Neural cell (in vitro differentiated cells): ENCODE measurements around the gene SLC22A23. TPM values are rescaled to one million over a fixed set of nuclear protein-coding genes. Genes with fewer than 3 reads are reported as not detected.

Source experiments
- H2AFZ ChIP-seq: fragments of 200-600, 300-800 bp; sonication (generic), shearing (Covaris generic); 2 replicates; pipeline ENCODE4 v1.6.0; 2014; ENCODE audit warnings: low read depth, mild to moderate bottlenecking, antibody characterized with exemption, low read length, moderate library complexity
- H3F3A ChIP-seq: fragments of 200-600 bp; shearing (Covaris generic); 2 replicates; pipeline ENCODE4 v1.6.1; 2016; ENCODE audit warnings: mild to moderate bottlenecking, moderate library complexity, mixed read lengths, antibody characterized with exemption, low read length; ENCODE audit not compliant: insufficient read depth, poor library complexity, severe bottlenecking
- H3K27ac ChIP-seq: fragments of 200-600, 300-800 bp; sonication (generic), shearing (Covaris generic); 2 replicates; pipeline ENCODE4 v1.5.1; 2014; ENCODE audit warnings: mild to moderate bottlenecking, low read length, moderate library complexity
- H3K27me3 ChIP-seq: fragments of 300-800, 200-600 bp; sonication (generic), shearing (Covaris generic); 2 replicates; pipeline ENCODE4 v1.6.0; 2014; ENCODE audit warnings: mild to moderate bottlenecking, low read depth, low read length, moderate library complexity; ENCODE audit not compliant: insufficient read depth
- H3K36me3 ChIP-seq: fragments of 300-800, 200-600 bp; sonication (generic), shearing (Covaris generic); 2 replicates; pipeline ENCODE4 v1.5.1; 2014; ENCODE audit warnings: mild to moderate bottlenecking, antibody characterized with exemption, low read length, moderate library complexity; ENCODE audit not compliant: insufficient read depth
- H3K4me2 ChIP-seq: fragments of 300-800, 200-600 bp; sonication (generic), shearing (Covaris generic); 2 replicates; pipeline ENCODE4 v1.6.0; 2014; ENCODE audit warnings: mild to moderate bottlenecking, low read length
- H3K4me3 ChIP-seq: fragments of 300-800, 200-600 bp; sonication (generic), shearing (Covaris generic); 2 replicates; pipeline ENCODE4 v1.5.1; 2014; ENCODE audit warnings: mild to moderate bottlenecking, low read length, moderate library complexity
- H3K79me2 ChIP-seq: fragments of 200-600 bp; shearing (Covaris generic); replicated peaks from 2 replicates; pipeline ENCODE4 v1.6.0; 2014; ENCODE audit warnings: mild to moderate bottlenecking, low read length, moderate library complexity; ENCODE audit not compliant: insufficient read depth
- H3K9ac ChIP-seq: fragments of 300-800, 200-600 bp; sonication (generic), shearing (Covaris generic); 2 replicates; pipeline ENCODE4 v1.6.1; 2016; ENCODE audit warnings: mild to moderate bottlenecking, low read length, mixed read lengths
- H3K9me2 ChIP-seq: fragments of 200-600 bp; shearing (Covaris generic); 2 replicates; pipeline ENCODE4 v1.6.1; 2016; ENCODE audit warnings: mild to moderate bottlenecking, low read length, mixed read lengths; ENCODE audit not compliant: insufficient read depth
- H3K9me3 ChIP-seq: fragments of 200-600, 300-800 bp; sonication (generic), shearing (Covaris generic); 2 replicates; pipeline ENCODE4 v1.6.1; 2016; ENCODE audit warnings: mild to moderate bottlenecking, mixed run types, low read length, moderate library complexity, mixed read lengths
- H4K20me1 ChIP-seq: fragments of 200-600 bp; shearing (Covaris generic); 2 replicates; pipeline ENCODE4 v1.6.1; 2016; ENCODE audit warnings: mild to moderate bottlenecking, mixed run types; ENCODE audit not compliant: insufficient read depth
- EP300 ChIP-seq: fragments of 450-650 bp; conservative IDR thresholded peaks from 2 replicates; pipeline ENCODE4 v1.6.1; 2014; ENCODE audit warnings: antibody characterized with exemption, mild to moderate bottlenecking, moderate library complexity; ENCODE audit not compliant: poor library complexity, severe bottlenecking
- EZH2 ChIP-seq: fragments of 200-600, 300-800 bp; shearing (Covaris generic), sonication (generic); IDR thresholded peaks from 2 replicates; pipeline ENCODE4 v1.6.1; 2014; ENCODE audit warnings: antibody characterized with exemption, low read length, borderline replicate concordance, mild to moderate bottlenecking; ENCODE audit not compliant: insufficient read depth, poor library complexity, severe bottlenecking
- MXI1 ChIP-seq: fragments of 450-650 bp; conservative IDR thresholded peaks from 2 replicates; pipeline ENCODE4 v1.6.1; 2014; ENCODE audit warnings: antibody characterized with exemption, mild to moderate bottlenecking; ENCODE audit not compliant: poor library complexity, severe bottlenecking
- POLR2AphosphoS5 ChIP-seq: IDR thresholded peaks from 2 replicates; pipeline ENCODE4 v1.6.1; 2012
- SMC3 ChIP-seq: fragments of 450-650 bp; conservative IDR thresholded peaks from 2 replicates; pipeline ENCODE4 v1.6.1; 2014; ENCODE audit warnings: antibody characterized with exemption, mild to moderate bottlenecking, moderate library complexity; ENCODE audit not compliant: poor library complexity
- TAF1 ChIP-seq: IDR thresholded peaks from 2 replicates; pipeline ENCODE4 v1.6.1; 2012; ENCODE audit warnings: low read depth
- polyA plus RNA-seq: library from polyadenylated mRNA; depleted of rRNA; stranded (reverse); fragments of >200 nt; gene quantifications from 2 replicates; pipeline ENCODE4 v1.2.3, GENCODE V29; 2014
- TF ChIP-seq, protein P1 (sequence below): fragments of 450-650 bp; IDR thresholded peaks from 2 replicates; pipeline ENCODE4 v1.5.1; 2014; ENCODE audit warnings: antibody characterized with exemption, mild to moderate bottlenecking, moderate library complexity; ENCODE audit not compliant: poor library complexity, severe bottlenecking
- TF ChIP-seq, protein P2 (sequence below): IDR thresholded peaks from 2 replicates; pipeline ENCODE4 v1.6.1; 2012; ENCODE audit warnings: borderline replicate concordance

SLC22A23 gene
- polyA plus RNA-seq, 1 donor from 2014 or later, result 8.8 TPM

DNA sequence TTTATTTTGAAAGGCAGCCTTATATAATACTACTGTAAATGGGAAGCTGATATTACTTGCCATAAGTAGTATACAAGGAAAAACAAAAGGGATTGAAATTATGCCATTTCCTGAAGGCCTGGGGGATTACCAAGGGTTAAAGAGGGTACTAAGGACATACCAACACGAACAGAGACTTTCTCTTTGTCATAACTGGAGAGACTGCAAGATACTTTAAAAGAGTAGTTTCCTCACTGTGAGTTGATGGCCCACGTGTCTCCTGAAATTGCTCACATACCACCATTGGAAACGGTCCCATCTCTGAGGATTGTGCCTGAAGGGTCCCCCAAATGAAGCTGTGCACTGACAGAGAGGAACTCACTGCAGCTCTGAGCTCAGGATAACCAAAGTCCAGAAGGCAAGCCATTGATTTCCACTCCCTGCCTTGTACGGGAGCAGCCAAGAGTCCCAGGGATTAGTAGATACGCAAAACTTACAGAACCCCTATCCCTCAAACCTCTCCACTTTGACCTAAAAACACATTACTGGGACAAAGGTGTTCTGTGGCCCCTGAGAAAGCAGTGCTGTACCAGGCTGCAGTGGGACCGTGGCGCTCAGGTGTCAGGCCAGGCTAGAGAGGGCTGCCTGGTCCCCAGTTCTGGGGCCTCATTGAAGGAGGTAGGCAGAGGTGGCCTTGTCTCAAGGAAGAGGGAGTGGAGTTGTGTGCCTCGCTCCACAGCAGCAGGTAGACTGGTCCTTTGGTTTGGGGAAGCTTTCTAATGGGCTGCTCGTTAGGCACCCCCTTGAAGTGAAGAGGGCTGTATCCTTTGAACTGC lies 182.9 kb downstream of the SLC22A23 start:
- TF ChIP-seq POLR2AphosphoS5 (no peak), SMC3 (no peak), TAF1 (no peak), MXI1 (no peak), EP300 (no peak), EZH2 (no peak)
- TF ChIP-seq, protein P1, sequence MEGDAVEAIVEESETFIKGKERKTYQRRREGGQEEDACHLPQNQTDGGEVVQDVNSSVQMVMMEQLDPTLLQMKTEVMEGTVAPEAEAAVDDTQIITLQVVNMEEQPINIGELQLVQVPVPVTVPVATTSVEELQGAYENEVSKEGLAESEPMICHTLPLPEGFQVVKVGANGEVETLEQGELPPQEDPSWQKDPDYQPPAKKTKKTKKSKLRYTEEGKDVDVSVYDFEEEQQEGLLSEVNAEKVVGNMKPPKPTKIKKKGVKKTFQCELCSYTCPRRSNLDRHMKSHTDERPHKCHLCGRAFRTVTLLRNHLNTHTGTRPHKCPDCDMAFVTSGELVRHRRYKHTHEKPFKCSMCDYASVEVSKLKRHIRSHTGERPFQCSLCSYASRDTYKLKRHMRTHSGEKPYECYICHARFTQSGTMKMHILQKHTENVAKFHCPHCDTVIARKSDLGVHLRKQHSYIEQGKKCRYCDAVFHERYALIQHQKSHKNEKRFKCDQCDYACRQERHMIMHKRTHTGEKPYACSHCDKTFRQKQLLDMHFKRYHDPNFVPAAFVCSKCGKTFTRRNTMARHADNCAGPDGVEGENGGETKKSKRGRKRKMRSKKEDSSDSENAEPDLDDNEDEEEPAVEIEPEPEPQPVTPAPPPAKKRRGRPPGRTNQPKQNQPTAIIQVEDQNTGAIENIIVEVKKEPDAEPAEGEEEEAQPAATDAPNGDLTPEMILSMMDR, result no peak
- TF ChIP-seq, protein P2, sequence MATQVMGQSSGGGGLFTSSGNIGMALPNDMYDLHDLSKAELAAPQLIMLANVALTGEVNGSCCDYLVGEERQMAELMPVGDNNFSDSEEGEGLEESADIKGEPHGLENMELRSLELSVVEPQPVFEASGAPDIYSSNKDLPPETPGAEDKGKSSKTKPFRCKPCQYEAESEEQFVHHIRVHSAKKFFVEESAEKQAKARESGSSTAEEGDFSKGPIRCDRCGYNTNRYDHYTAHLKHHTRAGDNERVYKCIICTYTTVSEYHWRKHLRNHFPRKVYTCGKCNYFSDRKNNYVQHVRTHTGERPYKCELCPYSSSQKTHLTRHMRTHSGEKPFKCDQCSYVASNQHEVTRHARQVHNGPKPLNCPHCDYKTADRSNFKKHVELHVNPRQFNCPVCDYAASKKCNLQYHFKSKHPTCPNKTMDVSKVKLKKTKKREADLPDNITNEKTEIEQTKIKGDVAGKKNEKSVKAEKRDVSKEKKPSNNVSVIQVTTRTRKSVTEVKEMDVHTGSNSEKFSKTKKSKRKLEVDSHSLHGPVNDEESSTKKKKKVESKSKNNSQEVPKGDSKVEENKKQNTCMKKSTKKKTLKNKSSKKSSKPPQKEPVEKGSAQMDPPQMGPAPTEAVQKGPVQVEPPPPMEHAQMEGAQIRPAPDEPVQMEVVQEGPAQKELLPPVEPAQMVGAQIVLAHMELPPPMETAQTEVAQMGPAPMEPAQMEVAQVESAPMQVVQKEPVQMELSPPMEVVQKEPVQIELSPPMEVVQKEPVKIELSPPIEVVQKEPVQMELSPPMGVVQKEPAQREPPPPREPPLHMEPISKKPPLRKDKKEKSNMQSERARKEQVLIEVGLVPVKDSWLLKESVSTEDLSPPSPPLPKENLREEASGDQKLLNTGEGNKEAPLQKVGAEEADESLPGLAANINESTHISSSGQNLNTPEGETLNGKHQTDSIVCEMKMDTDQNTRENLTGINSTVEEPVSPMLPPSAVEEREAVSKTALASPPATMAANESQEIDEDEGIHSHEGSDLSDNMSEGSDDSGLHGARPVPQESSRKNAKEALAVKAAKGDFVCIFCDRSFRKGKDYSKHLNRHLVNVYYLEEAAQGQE, result no peak
- Histone ChIP-seq H3K4me3 (no peak overlapping the region), H3K79me2 (no peaks in the 10 kb centered on the region), H4K20me1 (no peaks in the 10 kb centered on the region), H3K27me3 (no peaks in the 10 kb centered on the region), H3K27ac (no peak overlapping the region), H3K36me3 (peaks cover 7% of the 10 kb centered on the region), H2AFZ (no peak overlapping the region), H3F3A (no peaks in the 10 kb centered on the region), H3K9me2 (no peaks in the 10 kb centered on the region), H3K4me2 (no peak overlapping the region), H3K9me3 (no peaks in the 10 kb centered on the region), H3K9ac (no peak overlapping the region)

DNA sequence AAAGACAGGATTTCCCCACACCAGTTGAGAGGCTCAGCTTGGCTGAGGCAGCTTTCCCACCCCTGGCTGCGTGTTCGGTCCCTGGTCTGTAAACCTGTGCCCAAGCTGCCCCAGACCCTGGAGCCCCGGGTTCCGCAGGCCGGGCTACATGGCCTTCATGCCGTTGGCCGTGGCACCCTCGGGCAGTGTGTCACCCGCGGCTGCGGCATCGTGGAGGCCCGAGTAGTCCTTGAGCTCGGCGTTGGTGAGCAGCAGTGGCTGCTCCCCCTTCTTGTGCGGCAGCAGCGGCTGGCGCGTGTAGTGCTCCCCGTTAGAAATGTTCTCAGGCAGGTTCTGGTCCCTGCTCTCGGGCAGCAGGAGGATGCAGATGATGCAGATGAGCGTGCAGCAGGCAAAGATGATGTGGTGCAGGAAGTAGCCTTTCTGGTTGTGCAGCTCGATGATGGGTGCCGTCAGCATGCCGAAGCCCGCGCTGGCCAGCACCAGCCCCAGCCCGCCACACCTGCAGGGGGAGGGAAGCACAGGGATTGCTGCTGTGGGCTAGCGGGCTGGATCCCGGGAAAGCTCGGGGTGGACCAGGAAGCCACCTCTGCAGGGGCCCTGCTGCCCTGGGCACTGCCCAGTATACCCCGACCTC lies 183.8 kb downstream of the SLC22A23 start:
- Histone ChIP-seq H2AFZ (no peak overlapping the region), H3F3A (no peaks in the 10 kb centered on the region), H4K20me1 (no peaks in the 10 kb centered on the region), H3K27ac (no peak overlapping the region), H3K9ac (no peak overlapping the region), H3K9me3 (no peaks in the 10 kb centered on the region), H3K79me2 (no peaks in the 10 kb centered on the region), H3K27me3 (no peaks in the 10 kb centered on the region), H3K4me3 (no peak overlapping the region), H3K36me3 (peaks cover 7% of the 10 kb centered on the region), H3K9me2 (no peaks in the 10 kb centered on the region), H3K4me2 (no peak overlapping the region)
- peak; percentile 14 for TF ChIP-seq POLR2AphosphoS5
- no peak for TF ChIP-seq MXI1
